ENCODE data around the gene CALM3. TPM values are rescaled to one million over a fixed set of nuclear protein-coding genes. Genes with fewer than 3 reads are reported as not detected.

The CALM3 gene
- total RNA-seq, 1 experiment from 2014 or later: 343 TPM

DNA sequence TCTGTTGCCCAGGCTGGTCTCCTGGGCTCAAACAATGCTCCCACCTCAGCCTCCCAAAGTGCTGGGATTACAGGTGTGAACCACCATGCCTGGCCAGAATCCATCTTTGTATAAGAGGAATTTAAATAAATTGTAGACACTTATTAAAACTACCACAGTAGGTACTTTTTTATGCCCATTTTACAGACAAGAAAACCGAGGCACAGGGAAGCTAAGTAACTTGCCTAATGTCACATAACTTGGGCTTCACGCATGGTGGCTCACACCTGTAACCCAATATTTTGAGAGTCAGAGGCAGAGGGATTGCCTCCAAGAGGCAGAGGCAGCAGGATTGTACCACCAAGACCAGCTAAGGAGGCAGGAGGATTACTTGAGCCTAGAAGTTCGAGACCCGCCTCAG lies 22.7 kb upstream of the CALM3 start:
- Mint-ChIP-seq H3K4me1 (peaks cover 0 to 7% of the 10 kb centered on the region in 2 experiments; a peak in 3 of 4 replicates), H3K27ac (no peak overlapping the region), H3K36me3 (ENCODE audit: insufficient read depth in 1 of 3, low read depth in 3 of 3) (no peaks in the 10 kb centered on the region), H3K9me3 (no peaks in the 10 kb centered on the region; a peak in 1 of 5 replicates), H3K27me3 (ENCODE audit: low read depth) (peaks cover 4% of the 10 kb centered on the region), H3K4me3 (no peak overlapping the region)
- no peaks in the 10 kb centered on the region for H3K79me1 ChIP-seq (ENCODE audit: insufficient read depth, low read depth, low read length, poor library complexity, severe bottlenecking)
- no peak overlapping the region for H3K18ac ChIP-seq (ENCODE audit: insufficient read length, low read depth, low read length)
- H4K20me1 ChIP-seq (ENCODE audit: control insufficient read depth, insufficient read depth, insufficient read length): no peaks in the 10 kb centered on the region
- H3K23me2 ChIP-seq (ENCODE audit: insufficient read length, low read depth, low read length, poor library complexity, severe bottlenecking): no peaks in the 10 kb centered on the region
- H3K4me2 ChIP-seq (ENCODE audit: insufficient read depth, insufficient read length, low read length): no peak overlapping the region
- H3K27me3 ChIP-seq (ENCODE audit: insufficient read depth, low read length): no peaks in the 10 kb centered on the region
- no peak overlapping the region for H4K8ac ChIP-seq (replicated peaks; ENCODE audit: insufficient read length, low read depth, low read length)
- no peak overlapping the region for H2BK15ac ChIP-seq (ENCODE audit: low read depth, low read length)
- no peak overlapping the region for H3K56ac ChIP-seq (ENCODE audit: insufficient read length, low read depth, low read length)
- no peak overlapping the region for H4K91ac ChIP-seq (ENCODE audit: insufficient read length, low read depth, low read length)
- H3K4me1 ChIP-seq (ENCODE audit: insufficient read depth, low read length): no peaks in the 10 kb centered on the region
- WGBS (ENCODE audit: extremely low coverage, insufficient read length, low lambda C conversion rate): no CpG with 5 or more reads among the region's 4 CpGs
- H2BK20ac ChIP-seq (ENCODE audit: low read depth, low read length, poor library complexity, severe bottlenecking): no peak overlapping the region
- no peak for DNase-seq
- no peak overlapping the region for H2AFZ ChIP-seq (ENCODE audit: low read length)
- no peaks in the 10 kb centered on the region for H3K79me2 ChIP-seq (ENCODE audit: insufficient read depth, low read length)
- H2AK5ac ChIP-seq (ENCODE audit: insufficient read length, low read length): no peak overlapping the region
- H3K27ac ChIP-seq (ENCODE audit: insufficient read length, low read depth, low read length): no peak overlapping the region
- no peaks in the 10 kb centered on the region for H3K9me3 ChIP-seq (ENCODE audit: control insufficient read depth, low read depth, low read length)
- TF ChIP-seq, protein P1, sequence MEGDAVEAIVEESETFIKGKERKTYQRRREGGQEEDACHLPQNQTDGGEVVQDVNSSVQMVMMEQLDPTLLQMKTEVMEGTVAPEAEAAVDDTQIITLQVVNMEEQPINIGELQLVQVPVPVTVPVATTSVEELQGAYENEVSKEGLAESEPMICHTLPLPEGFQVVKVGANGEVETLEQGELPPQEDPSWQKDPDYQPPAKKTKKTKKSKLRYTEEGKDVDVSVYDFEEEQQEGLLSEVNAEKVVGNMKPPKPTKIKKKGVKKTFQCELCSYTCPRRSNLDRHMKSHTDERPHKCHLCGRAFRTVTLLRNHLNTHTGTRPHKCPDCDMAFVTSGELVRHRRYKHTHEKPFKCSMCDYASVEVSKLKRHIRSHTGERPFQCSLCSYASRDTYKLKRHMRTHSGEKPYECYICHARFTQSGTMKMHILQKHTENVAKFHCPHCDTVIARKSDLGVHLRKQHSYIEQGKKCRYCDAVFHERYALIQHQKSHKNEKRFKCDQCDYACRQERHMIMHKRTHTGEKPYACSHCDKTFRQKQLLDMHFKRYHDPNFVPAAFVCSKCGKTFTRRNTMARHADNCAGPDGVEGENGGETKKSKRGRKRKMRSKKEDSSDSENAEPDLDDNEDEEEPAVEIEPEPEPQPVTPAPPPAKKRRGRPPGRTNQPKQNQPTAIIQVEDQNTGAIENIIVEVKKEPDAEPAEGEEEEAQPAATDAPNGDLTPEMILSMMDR (conservative IDR thresholded peaks at IDR 0.05): no peak
- no peak overlapping the region for H3K4ac ChIP-seq (ENCODE audit: low read depth, low read length)
- H3K9ac ChIP-seq (ENCODE audit: extremely low read depth, insufficient read length, low read length): no peak overlapping the region
- no peak overlapping the region for H2BK120ac ChIP-seq (ENCODE audit: low read depth, low read length, poor library complexity, severe bottlenecking)
- no peak overlapping the region for H2BK12ac ChIP-seq (ENCODE audit: insufficient read length, low read depth, low read length)
- H3T11ph ChIP-seq (ENCODE audit: low read length): no peak overlapping the region
- H2BK5ac ChIP-seq (ENCODE audit: insufficient read length, low read length): no peak overlapping the region
- no peak overlapping the region for H3K23ac ChIP-seq (ENCODE audit: insufficient read length, low read depth, low read length)
- H4K5ac ChIP-seq (ENCODE audit: insufficient read length, low read depth, low read length): no peak overlapping the region
- no peak overlapping the region for H3K14ac ChIP-seq (ENCODE audit: insufficient read depth, low read length)

All from H9 (cell line).